IPS-15b (cell line): Measurements from ENCODE around the gene NTRK3.

ENCODE experiments used
- H3K27me3 ChIP-seq: one replicate; pipeline ENCODE4 v1.6.1; 2013; ENCODE audit warnings: low read length; ENCODE audit not compliant: control insufficient read depth, insufficient read depth
- H3K36me3 ChIP-seq: one replicate; pipeline ENCODE4 v1.6.1; 2013; ENCODE audit warnings: low read length; ENCODE audit not compliant: control insufficient read depth, insufficient read depth
- H3K4me1 ChIP-seq: one replicate; pipeline ENCODE4 v1.6.1; 2013; ENCODE audit warnings: mild to moderate bottlenecking, low read length; ENCODE audit not compliant: control insufficient read depth, insufficient read depth
- H3K4me3 ChIP-seq: one replicate; pipeline ENCODE4 v1.5.1; 2013; ENCODE audit warnings: low read depth, low read length
- H3K9ac ChIP-seq: one replicate; pipeline ENCODE4 v1.6.1; 2013; ENCODE audit warnings: low read depth, mild to moderate bottlenecking, low read length
- H3K9me3 ChIP-seq: one replicate; pipeline ENCODE4 v1.6.1; 2013; ENCODE audit warnings: mild to moderate bottlenecking, low read length; ENCODE audit not compliant: control insufficient read depth, insufficient read depth

NTRK3 gene

GRCh38 chr15:88193415-88193814, 63.1 kb downstream of the NTRK3 start:
- no peaks in the 10 kb centered on the region for H3K27me3 ChIP-seq
- H3K4me3 ChIP-seq: no peak overlapping the region
- no peaks in the 10 kb centered on the region for H3K36me3 ChIP-seq
- no peaks in the 10 kb centered on the region for H3K9me3 ChIP-seq
- H3K9ac ChIP-seq: no peak overlapping the region
- H3K4me1 ChIP-seq: no peaks in the 10 kb centered on the region

- no peak overlapping the region for H3K9ac ChIP-seq
- H3K27me3 ChIP-seq: no peaks in the 10 kb centered on the region
Observed at GRCh38 chr15:88191812-88192165, 64.8 kb downstream of the NTRK3 start.

GRCh38 chr15:88190232-88190631, 66.3 kb downstream of the NTRK3 start:
- H3K27me3 ChIP-seq: no peaks in the 10 kb centered on the region
- H3K36me3 ChIP-seq: no peaks in the 10 kb centered on the region
- no peak overlapping the region for H3K9ac ChIP-seq
- no peaks in the 10 kb centered on the region for H3K9me3 ChIP-seq
- no peak overlapping the region for H3K4me3 ChIP-seq
- no peaks in the 10 kb centered on the region for H3K4me1 ChIP-seq

More at GRCh38 chr15:88191812-88192165, 64.8 kb downstream of the NTRK3 start:
- no peak overlapping the region for H3K4me3 ChIP-seq
- H3K9me3 ChIP-seq: no peaks in the 10 kb centered on the region
- H3K4me1 ChIP-seq: no peaks in the 10 kb centered on the region
- no peaks in the 10 kb centered on the region for H3K36me3 ChIP-seq

GRCh38 chr15:88188300-88188699, 68.2 kb downstream of the NTRK3 start:
- no peaks in the 10 kb centered on the region for H3K36me3 ChIP-seq
- H3K27me3 ChIP-seq: no peaks in the 10 kb centered on the region
- no peak overlapping the region for H3K9ac ChIP-seq
- H3K4me1 ChIP-seq: no peaks in the 10 kb centered on the region
- no peaks in the 10 kb centered on the region for H3K9me3 ChIP-seq
- H3K4me3 ChIP-seq: no peak overlapping the region

GRCh38 chr15:88187195-88187594, 69.3 kb downstream of the NTRK3 start:
- no peak overlapping the region for H3K4me3 ChIP-seq
- no peaks in the 10 kb centered on the region for H3K9me3 ChIP-seq
- H3K27me3 ChIP-seq: no peaks in the 10 kb centered on the region
- no peaks in the 10 kb centered on the region for H3K4me1 ChIP-seq
- H3K36me3 ChIP-seq: no peaks in the 10 kb centered on the region
- H3K9ac ChIP-seq: no peak overlapping the region

GRCh38 chr15:88185584-88185983, 71.0 kb downstream of the NTRK3 start:
- Histone ChIP-seq H3K4me1 (no peaks in the 10 kb centered on the region), H3K36me3 (no peaks in the 10 kb centered on the region), H3K9ac (no peak overlapping the region), H3K27me3 (no peaks in the 10 kb centered on the region), H3K9me3 (no peaks in the 10 kb centered on the region), H3K4me3 (no peak overlapping the region)

- Histone ChIP-seq H3K9ac (no peak overlapping the region), H3K9me3 (no peaks in the 10 kb centered on the region), H3K4me3 (no peak overlapping the region), H3K27me3 (no peaks in the 10 kb centered on the region), H3K36me3 (no peaks in the 10 kb centered on the region), H3K4me1 (no peaks in the 10 kb centered on the region)
Observed at GRCh38 chr15:88181613-88182012, 74.9 kb downstream of the NTRK3 start.

GRCh38 chr15:88179562-88179961, 77.0 kb downstream of the NTRK3 start:
- Histone ChIP-seq H3K4me3 (no peak overlapping the region), H3K4me1 (no peaks in the 10 kb centered on the region), H3K27me3 (no peaks in the 10 kb centered on the region), H3K9ac (no peak overlapping the region), H3K9me3 (no peaks in the 10 kb centered on the region), H3K36me3 (no peaks in the 10 kb centered on the region)

GRCh38 chr15:88178631-88179030, 77.9 kb downstream of the NTRK3 start:
- H3K9ac ChIP-seq: no peak overlapping the region
- H3K27me3 ChIP-seq: no peaks in the 10 kb centered on the region
- H3K4me3 ChIP-seq: no peak overlapping the region
- H3K4me1 ChIP-seq: no peaks in the 10 kb centered on the region
- H3K9me3 ChIP-seq: no peaks in the 10 kb centered on the region
- H3K36me3 ChIP-seq: no peaks in the 10 kb centered on the region

- Histone ChIP-seq H3K9ac (no peak overlapping the region), H3K9me3 (no peaks in the 10 kb centered on the region), H3K4me3 (no peak overlapping the region), H3K36me3 (no peaks in the 10 kb centered on the region), H3K27me3 (no peaks in the 10 kb centered on the region), H3K4me1 (no peaks in the 10 kb centered on the region)
Observed at GRCh38 chr15:88177451-88177850, 79.1 kb downstream of the NTRK3 start.

GRCh38 chr15:88174571-88174970, 82.0 kb downstream of the NTRK3 start:
- no peaks in the 10 kb centered on the region for H3K27me3 ChIP-seq
- H3K9ac ChIP-seq: no peak overlapping the region
- no peaks in the 10 kb centered on the region for H3K4me1 ChIP-seq
- H3K4me3 ChIP-seq: no peak overlapping the region
- H3K36me3 ChIP-seq: no peaks in the 10 kb centered on the region
- H3K9me3 ChIP-seq: no peaks in the 10 kb centered on the region

GRCh38 chr15:88166082-88166993, 90.2 kb downstream of the NTRK3 start:
- no peaks in the 10 kb centered on the region for H3K9me3 ChIP-seq
- no peaks in the 10 kb centered on the region for H3K36me3 ChIP-seq
- H3K4me1 ChIP-seq: no peaks in the 10 kb centered on the region
- no peak overlapping the region for H3K9ac ChIP-seq
- no peaks in the 10 kb centered on the region for H3K27me3 ChIP-seq
- no peak overlapping the region for H3K4me3 ChIP-seq
